HepG2 (cell line): ENCODE results near the gene TOR4A. TPM values are rescaled to one million over a fixed set of nuclear protein-coding genes. Genes with fewer than 3 reads are reported as not detected.
A peak's percentile ranks its signal among the peaks of the same experiment; 100 is the strongest.

Source experiments
- AHR ChIP-seq: IDR thresholded peaks from 2 replicates; pipeline ENCODE4 v1.6.1; 2018; ENCODE audit warnings: missing genetic modification reagents, missing compliant biosample characterization
- BORCS8-MEF2B ChIP-seq: sonication (generic); formaldehyde crosslinking; IDR thresholded peaks from 2 replicates; pipeline ENCODE4 v1.8.0; 2022; ENCODE audit warnings: mild to moderate bottlenecking, missing genetic modification reagents
- FOXM1 ChIP-seq: sonication (generic); formaldehyde crosslinking; IDR thresholded peaks from 2 replicates; pipeline ENCODE4 v1.5.0; 2020; ENCODE audit warnings: missing genetic modification reagents
- HNRNPLL ChIP-seq: fragments of 200-400 bp; formaldehyde crosslinking; IDR thresholded peaks from 2 replicates; pipeline ENCODE4 v1.6.1; 2017; ENCODE audit warnings: mild to moderate bottlenecking, low read depth, low read length; ENCODE audit not compliant: poor library complexity, severe bottlenecking
- HOXA5 ChIP-seq: sonication (generic); formaldehyde crosslinking; IDR thresholded peaks from 2 replicates; pipeline ENCODE4 v1.4.0; 2020; ENCODE audit warnings: missing genetic modification reagents
- IRF9 ChIP-seq: sonication (generic); formaldehyde crosslinking; IDR thresholded peaks from 2 replicates; pipeline ENCODE4 v1.8.0; 2022; ENCODE audit warnings: missing genetic modification reagents, mild to moderate bottlenecking, borderline replicate concordance
- MTF2 ChIP-seq: sonication (generic); formaldehyde crosslinking; IDR thresholded peaks from 2 replicates; pipeline ENCODE4 v1.5.0; 2020; ENCODE audit warnings: missing genetic modification reagents, borderline replicate concordance
- NFE2L1 ChIP-seq: sonication (generic); formaldehyde crosslinking; IDR thresholded peaks from 2 replicates; pipeline ENCODE4 v1.4.0; 2020; ENCODE audit warnings: missing genetic modification reagents, mild to moderate bottlenecking, borderline replicate concordance
- PHF21A ChIP-seq: sonication (generic); formaldehyde crosslinking; IDR thresholded peaks from 2 replicates; pipeline ENCODE4 v1.5.0; 2020; ENCODE audit warnings: mild to moderate bottlenecking, missing genetic modification reagents
- SRSF1 ChIP-seq: fragments of 200-400 bp; formaldehyde crosslinking; optimal IDR thresholded peaks from 2 replicates; pipeline ENCODE3; 2017; ENCODE audit warnings: mild to moderate bottlenecking, low read depth, low read length, moderate library complexity
- UBTF ChIP-seq: sonication (generic); formaldehyde crosslinking; IDR thresholded peaks from 2 replicates; pipeline ENCODE4 v1.4.0; 2020; ENCODE audit warnings: mild to moderate bottlenecking, missing genetic modification reagents
- XRCC5 ChIP-seq: fragments of 200-400 bp; formaldehyde crosslinking; optimal IDR thresholded peaks from 2 replicates; pipeline ENCODE3; 2017; ENCODE audit warnings: mild to moderate bottlenecking, low read length
- ZFP91 ChIP-seq: sonication (generic); formaldehyde crosslinking; IDR thresholded peaks from 2 replicates; pipeline ENCODE4 v1.9.0; 2022; ENCODE audit warnings: missing genetic modification reagents, mild to moderate bottlenecking, borderline replicate concordance
- ZMAT5 ChIP-seq: sonication (generic); formaldehyde crosslinking; IDR thresholded peaks from 2 replicates; pipeline ENCODE4 v1.5.0; 2020; ENCODE audit warnings: mild to moderate bottlenecking, low read depth, missing genetic modification reagents, borderline replicate concordance
- ZNF598 ChIP-seq: sonication (generic); formaldehyde crosslinking; IDR thresholded peaks from 2 replicates; pipeline ENCODE4 v1.5.1; 2020; ENCODE audit warnings: mild to moderate bottlenecking, missing genetic modification reagents, borderline replicate concordance
- ZNF710 ChIP-seq: sonication (generic); formaldehyde crosslinking; IDR thresholded peaks from 2 replicates; pipeline ENCODE4 v1.5.0; 2020; ENCODE audit warnings: mild to moderate bottlenecking, missing genetic modification reagents, borderline replicate concordance
- ZNF770 ChIP-seq: sonication (generic); formaldehyde crosslinking; IDR thresholded peaks from 2 replicates; pipeline ENCODE4 v1.5.0; 2020; ENCODE audit warnings: mild to moderate bottlenecking, missing genetic modification reagents
- polyA plus RNA-seq, 8 experiments: library from polyadenylated mRNA; depleted of rRNA in 3 of 8; stranded (reverse) in 7 of 8; unstranded in 1 of 8; fragments of >200 nt; fragmentation: Illumina TruSeq in 4 of 8; extraction: Trizol in 4 of 8; gene quantifications; 2 replicates each; pipeline versions ENCODE4 v1.2.1 to v1.2.3, GENCODE V29; 2011 to 2016; ENCODE audit warnings: low read depth in 4 of 8, missing spikeins in 1 of 8, mixed read lengths in 1 of 8; ENCODE audit not compliant: insufficient read depth in 1 of 8
- total RNA-seq, 5 experiments: library from RNA; depleted of rRNA; stranded (reverse); fragments of >200 nt; fragmentation: Illumina TruSeq; extraction: Trizol; gene quantifications; 2 replicates each; pipeline ENCODE4 v1.2.3, GENCODE V29; 2016; ENCODE audit warnings: low read depth in 1 of 5

The TOR4A gene
- total and polyA plus RNA-seq, 2 of the 13 experiments (the other 11 are each of a cell fraction or from before 2014, with no cell fraction given) = 11.1 to 14.2 TPM

- peak; percentile 37; the same call in 1 of the 2 replicates for TF ChIP-seq ZFP91 (CRISPR knock-in tag)
- no peak for TF ChIP-seq BORCS8-MEF2B (CRISPR knock-in tag)
- peak; percentile 34 for TF ChIP-seq SRSF1
- TF ChIP-seq FOXM1 (CRISPR knock-in tag) = no peak
- no peak for TF ChIP-seq NFE2L1 (CRISPR knock-in tag)
- no peak for TF ChIP-seq AHR (CRISPR knock-in tag)
- TF ChIP-seq UBTF (CRISPR knock-in tag) = peak; percentile 21; the same call in 1 of the 2 replicates
- TF ChIP-seq ZNF770 (CRISPR knock-in tag) = peak; percentile 91
- TF ChIP-seq ZNF710 = no peak
- TF ChIP-seq IRF9 (CRISPR knock-in tag) = 0 out of 2 replicates have a peak, but pooled peaks have one; percentile 31
- TF ChIP-seq HOXA5 (CRISPR knock-in tag) = no peak
- TF ChIP-seq XRCC5 = peak; percentile 23
- TF ChIP-seq MTF2 (CRISPR knock-in tag) = 0 out of 2 replicates have a peak, but pooled peaks have one; percentile 57
- TF ChIP-seq ZNF598 (CRISPR knock-in tag) = no peak
- 0 out of 2 replicates have a peak, but pooled peaks have one; percentile 17 for TF ChIP-seq PHF21A
- no peak for TF ChIP-seq ZMAT5 (CRISPR knock-in tag)
- TF ChIP-seq HNRNPLL = peak; percentile 31
Measured at GRCh38 chr9:137305060-137305797, 27.7 kb downstream of the TOR4A start (continued).
